Measurements from ENCODE around the gene HTR3B.

HTR3B gene

DNA sequence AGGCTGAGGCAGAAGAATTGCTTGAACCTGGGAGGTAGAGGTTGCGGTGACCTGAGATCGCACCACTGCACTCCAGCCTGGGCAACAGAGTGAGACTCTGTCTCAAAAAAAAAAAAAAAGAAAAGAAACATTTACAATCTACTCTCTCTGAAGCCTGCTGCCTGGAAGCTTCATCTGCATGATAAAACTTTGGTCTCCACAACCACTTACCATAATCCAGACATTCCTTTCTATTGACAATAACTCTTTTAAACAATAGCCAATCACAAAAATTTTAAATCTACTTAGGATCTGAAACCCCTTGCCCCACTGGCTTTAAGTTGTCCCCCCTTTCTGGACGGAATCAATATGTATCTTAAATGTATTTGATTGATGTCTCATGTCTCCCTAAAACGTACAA is 45.3 kb downstream of the HTR3B start:
- DNase-seq, result no peak

DNA sequence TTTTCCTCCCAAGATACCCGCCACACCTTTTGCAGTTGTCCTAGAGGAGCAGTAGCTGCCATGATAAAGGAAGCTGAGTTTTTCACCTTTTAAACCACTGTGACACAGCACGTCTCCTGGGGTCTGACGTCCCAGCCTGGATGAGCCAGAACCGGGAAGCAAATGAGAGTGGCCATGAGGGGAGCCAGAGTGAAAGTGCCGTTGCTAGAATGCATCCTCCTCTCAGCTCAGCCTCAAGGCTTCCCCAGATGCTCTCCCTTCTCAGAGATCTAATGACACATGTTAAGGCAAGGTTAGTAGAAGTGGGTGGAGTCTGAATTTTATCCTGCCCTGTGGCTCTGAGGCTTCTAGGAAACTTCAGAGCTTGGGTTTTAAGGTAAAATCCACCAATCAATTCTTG is 46.9 kb downstream of the HTR3B start:
- no peak for DNase-seq

DNA sequence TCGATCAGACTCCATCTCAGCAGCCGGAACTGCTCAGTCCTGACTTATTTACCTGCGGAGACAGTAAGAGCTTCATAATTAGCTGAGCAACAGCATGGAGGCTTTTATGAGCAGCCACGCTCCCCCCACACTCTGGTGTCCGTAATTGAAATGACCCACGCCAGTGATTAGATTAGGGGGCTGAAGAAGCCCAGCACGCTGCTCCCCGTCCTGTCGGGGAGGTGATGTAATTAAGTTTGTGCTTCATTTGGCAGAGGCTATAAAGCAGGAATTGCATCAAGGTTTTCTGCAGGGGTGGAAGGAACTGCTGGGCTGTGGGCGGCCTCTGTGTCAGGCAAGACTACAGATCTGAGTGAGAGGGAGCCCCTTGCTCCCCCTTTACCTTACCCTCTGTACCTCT is 47.5 kb downstream of the HTR3B start:
- DNase-seq, result peak; percentile 21

- DNase-seq, result peak; percentile 65
Observed at GRCh38 chr11:113952588-113952987, 48.0 kb downstream of the HTR3B start.

- DNase-seq, result no peak
Observed at GRCh38 chr11:113954235-113954634, 49.6 kb downstream of the HTR3B start.

DNA sequence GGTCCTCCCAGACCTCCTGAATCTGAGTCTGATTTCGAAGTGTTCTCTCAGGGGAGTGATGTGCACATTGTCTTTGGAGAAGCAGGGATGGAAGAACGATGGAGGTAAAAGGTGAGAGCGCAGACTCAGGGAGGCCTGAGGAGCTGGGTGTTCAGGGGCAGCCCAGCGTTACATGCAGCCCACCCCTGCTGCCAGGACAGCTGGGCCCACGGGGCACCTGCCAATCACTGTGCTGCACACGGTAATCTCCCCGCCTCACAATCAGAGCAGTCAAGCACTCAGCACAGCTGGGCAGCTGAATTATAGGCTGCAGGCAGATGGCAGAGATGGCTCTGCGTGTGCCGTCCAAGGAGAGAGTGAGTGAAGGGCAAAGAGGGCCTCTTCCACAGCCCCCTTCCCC is 52.4 kb downstream of the HTR3B start:
- no peak for DNase-seq

- DNase-seq, result no peak
Observed at GRCh38 chr11:113960702-113961330, 56.2 kb downstream of the HTR3B start.

DNA sequence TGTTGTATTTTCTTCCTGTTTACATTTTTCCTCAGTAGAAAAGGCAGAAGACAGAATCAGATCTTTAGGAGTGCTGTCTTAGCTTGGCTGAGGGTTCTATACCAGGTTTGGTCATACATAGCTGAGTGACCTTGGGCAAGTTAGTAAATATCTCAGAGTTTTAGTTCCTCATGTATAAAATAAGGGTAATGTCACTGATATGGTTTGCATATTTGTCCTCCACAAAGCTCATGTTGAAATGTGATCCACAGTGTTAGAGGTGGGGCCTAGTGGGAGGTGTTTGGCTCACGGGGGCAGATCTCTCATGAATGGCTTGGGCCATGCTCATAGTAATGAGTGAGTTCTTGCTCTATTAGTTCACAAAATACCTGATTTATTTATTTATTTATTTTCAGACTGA is 62.8 kb downstream of the HTR3B start:
- DNase-seq, result no peak

GRCh38 chr11:113971506-113972195 is 67.1 kb downstream of the HTR3B start:
- no peak for DNase-seq

- DNase-seq, result no peak
Observed at GRCh38 chr11:113974741-113975470, 70.3 kb downstream of the HTR3B start, which contains the start of gene HTR3A. Gene HTR3A, plus strand, starts transcription at chr11:113975108. Its CDS starts 218 bp downstream, at chr11:113975326.

- DNase-seq, result no peak
Observed at GRCh38 chr11:113977071-113977490, 72.5 kb downstream of the HTR3B start.

DNA sequence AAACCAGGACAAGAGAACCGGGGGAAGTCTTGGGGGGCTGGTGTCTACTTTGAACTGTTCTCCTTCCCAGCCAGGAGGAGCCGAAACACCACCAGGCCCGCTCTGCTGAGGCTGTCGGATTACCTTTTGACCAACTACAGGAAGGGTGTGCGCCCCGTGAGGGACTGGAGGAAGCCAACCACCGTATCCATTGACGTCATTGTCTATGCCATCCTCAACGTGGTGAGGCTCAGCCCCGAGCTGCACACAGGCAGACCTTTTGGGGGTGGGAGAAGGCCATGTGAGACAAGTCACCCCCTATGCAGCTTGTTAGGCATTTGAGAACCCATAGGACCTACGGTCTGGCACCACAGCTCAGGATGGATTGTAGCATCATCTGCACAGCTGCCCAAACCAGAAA is 73.1 kb downstream of the HTR3B start:
- no peak for DNase-seq

DNA sequence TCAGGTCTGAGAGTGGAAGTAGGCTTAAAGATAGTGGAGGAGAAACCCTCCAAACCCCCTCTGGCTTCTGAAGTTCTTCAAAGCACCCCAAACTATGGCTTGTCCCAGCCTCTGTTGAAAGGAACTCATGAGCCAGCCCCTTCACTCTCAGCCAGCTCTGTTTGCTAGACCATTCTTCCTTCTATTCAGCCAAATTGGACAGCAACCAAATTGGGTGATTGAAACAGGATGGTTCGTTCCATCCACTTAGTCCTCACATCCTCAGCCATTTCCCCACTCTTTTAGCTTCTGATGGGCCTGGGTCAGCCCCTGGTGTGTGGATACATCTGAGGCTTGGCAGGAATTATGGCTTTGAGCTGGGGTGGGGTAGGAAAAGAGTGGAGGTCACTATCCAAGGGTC is 74.8 kb downstream of the HTR3B start:
- no peak for DNase-seq

- DNase-seq, result no peak
Observed at GRCh38 chr11:113980785-113981184, 76.2 kb downstream of the HTR3B start.

DNA sequence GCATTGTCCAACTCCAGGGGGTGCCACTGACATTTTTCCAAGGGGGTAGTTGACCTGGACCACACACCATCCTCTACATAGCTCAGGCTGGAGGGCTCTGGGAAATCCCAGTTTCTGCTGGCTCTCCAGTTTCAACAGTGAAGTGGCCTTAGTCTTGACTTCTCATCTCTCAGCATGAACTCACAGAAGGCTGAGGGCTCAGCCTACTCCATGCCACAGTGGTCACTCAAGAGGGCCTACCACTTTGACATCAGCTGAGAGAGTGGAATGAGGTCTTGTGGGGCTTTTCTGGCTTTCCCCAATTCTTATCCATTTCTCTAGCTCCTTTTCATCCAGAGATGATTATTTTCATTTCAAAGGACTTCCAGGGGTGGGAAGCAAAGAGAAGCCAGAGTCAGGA is 77.7 kb downstream of the HTR3B start:
- DNase-seq, result no peak

- DNase-seq, result no peak
Observed at GRCh38 chr11:113984781-113985180, 80.2 kb downstream of the HTR3B start.

GRCh38 chr11:113985906-113986305 is 81.3 kb downstream of the HTR3B start:
- DNase-seq, result no peak

- no peak for DNase-seq
Observed at GRCh38 chr11:113986351-113987140, 82.0 kb downstream of the HTR3B start.

- no peak for DNase-seq
Observed at GRCh38 chr11:113989381-113989780, 84.8 kb downstream of the HTR3B start.

- DNase-seq, result no peak
Observed at GRCh38 chr11:113989916-113990315, 85.3 kb downstream of the HTR3B start.

- DNase-seq, result peak; percentile 17
Observed at GRCh38 chr11:113991170-113991569, 86.6 kb downstream of the HTR3B start.

DNA sequence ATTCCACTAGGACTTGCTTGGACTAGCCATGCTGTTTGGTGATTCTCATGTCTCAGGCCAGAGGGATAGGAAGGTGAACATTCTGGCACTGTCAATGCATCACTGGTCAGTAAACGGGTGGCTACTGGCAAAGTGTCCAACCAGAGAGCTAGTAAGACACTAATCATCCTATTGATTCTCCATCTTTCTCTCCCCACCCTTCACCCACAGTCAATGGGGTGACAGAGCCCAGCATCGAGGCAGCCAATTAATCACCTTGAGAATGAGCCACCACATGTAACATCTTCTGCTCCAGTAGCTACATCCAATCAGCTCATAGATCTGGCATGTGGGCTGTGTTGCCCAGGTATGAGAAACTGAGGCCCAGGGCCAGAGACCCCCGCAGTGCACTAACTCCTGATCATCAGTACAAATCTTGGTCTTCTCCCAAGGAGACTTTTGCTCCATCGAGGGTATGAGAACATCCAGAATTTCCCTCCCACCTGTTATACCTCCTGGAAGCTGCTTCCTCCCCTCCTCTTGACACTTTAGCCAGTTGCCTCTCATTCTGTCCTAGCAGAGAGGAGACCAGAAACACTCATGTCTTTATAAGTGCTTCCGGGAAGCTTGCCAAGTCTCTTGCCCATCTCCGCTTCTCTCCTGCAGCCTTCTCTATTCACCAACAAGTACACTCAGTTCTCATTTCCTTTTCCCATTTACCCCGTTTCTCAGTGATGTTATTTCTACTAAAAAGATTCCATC is 87.3 kb downstream of the HTR3B start:
- no peak for DNase-seq

Measured in suppressor macrophage treated with lipopolysaccharide for 4 hours (primary cell).